ENCODE results near the gene ATP6V1B1. TPM values are rescaled to one million over a fixed set of nuclear protein-coding genes. Genes with fewer than 3 reads are reported as not detected.

The ATP6V1B1 gene
- polyA plus RNA-seq, 3 donors, result not detected

DNA sequence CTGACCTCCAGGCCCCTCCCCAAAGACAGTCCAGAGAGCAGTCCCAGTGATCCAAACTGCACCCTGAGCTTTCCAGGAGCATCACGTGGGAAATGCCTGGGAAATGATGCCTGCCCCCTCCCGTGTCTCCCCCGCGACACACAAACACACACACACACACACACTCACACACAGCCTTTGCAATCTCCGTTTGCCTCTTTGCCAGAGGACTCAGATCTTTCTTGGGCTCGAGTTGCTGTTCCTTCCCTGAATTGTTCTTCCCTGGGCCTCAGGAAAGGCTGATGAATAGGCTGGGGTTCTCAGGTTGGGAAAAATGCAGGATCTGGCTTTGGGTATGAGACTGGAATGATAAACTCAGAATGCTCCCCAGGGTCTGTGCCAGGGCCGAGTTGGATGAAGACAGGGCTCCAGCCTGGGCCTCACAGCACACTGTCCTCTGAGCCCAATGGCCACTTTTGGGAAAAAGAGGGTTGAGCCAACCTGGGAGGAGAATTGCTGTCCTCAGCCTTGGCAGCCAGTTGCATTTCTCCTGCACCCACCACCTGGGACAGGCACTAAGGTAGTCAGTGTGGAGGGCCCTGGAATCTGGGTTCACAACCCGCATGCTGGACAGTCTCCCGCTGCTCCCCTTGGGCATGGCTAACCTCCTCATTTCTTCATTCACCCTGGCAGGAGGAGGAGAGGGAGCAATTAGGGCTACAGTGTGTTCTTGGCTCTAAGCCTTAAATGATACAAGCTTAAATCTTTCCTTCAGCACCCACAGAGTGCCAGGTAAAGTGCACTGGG lies 43.9 kb upstream of the ATP6V1B1 start:
- H3K4me3 ChIP-seq (replicated peaks in 1 of 3; ENCODE audit: low read depth in 2 of 3, low read length in 3 of 3), result no peak overlapping the region
- no peaks in the 10 kb centered on the region for H3K36me3 ChIP-seq (replicated peaks in 1 of 2; ENCODE audit: control insufficient read depth in 1 of 2, insufficient read depth in 2 of 2, low read length in 2 of 2)
- peaks cover 85 to 100% of the 10 kb centered on the region in 2 donors for H3K27me3 ChIP-seq (ENCODE audit: control insufficient read depth in 2 of 2, insufficient read depth in 2 of 2, low read length in 2 of 2)
- no peak overlapping the region for H3K4me2 ChIP-seq (replicated peaks; ENCODE audit: extremely low read depth, low read length, poor library complexity, severe bottlenecking)
- H2AFZ ChIP-seq (ENCODE audit: insufficient read depth, low read depth, low read length, poor library complexity, severe bottlenecking), result no peak overlapping the region
- no peak overlapping the region for H3K27ac Mint-ChIP-seq
- peaks cover 97 to 99% (median 98%) of the 10 kb centered on the region in 3 donors for H3K27me3 Mint-ChIP-seq (ENCODE audit: low read depth in 3 of 3)
- no peak overlapping the region for H3K27ac ChIP-seq (ENCODE audit: low read depth in 1 of 2, low read length in 2 of 2)
- no peaks in the 10 kb centered on the region for H3K79me2 ChIP-seq (ENCODE audit: insufficient read depth, low read length)
- H3K4me1 Mint-ChIP-seq, result peaks cover 28% of the 10 kb centered on the region
- peaks cover 0 to 31% (median 10%) of the 10 kb centered on the region in 7 donors for H3K9me3 Mint-ChIP-seq
- 29% methylated on average over 6 of the region's 9 CpGs for WGBS (ENCODE audit: insufficient coverage)
- peak overlapping the region in 1 of 2 donors; percentile 92 for H3K4me3 Mint-ChIP-seq
- no peak for DNase-seq
- TF ChIP-seq, protein P1, sequence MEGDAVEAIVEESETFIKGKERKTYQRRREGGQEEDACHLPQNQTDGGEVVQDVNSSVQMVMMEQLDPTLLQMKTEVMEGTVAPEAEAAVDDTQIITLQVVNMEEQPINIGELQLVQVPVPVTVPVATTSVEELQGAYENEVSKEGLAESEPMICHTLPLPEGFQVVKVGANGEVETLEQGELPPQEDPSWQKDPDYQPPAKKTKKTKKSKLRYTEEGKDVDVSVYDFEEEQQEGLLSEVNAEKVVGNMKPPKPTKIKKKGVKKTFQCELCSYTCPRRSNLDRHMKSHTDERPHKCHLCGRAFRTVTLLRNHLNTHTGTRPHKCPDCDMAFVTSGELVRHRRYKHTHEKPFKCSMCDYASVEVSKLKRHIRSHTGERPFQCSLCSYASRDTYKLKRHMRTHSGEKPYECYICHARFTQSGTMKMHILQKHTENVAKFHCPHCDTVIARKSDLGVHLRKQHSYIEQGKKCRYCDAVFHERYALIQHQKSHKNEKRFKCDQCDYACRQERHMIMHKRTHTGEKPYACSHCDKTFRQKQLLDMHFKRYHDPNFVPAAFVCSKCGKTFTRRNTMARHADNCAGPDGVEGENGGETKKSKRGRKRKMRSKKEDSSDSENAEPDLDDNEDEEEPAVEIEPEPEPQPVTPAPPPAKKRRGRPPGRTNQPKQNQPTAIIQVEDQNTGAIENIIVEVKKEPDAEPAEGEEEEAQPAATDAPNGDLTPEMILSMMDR (IDR thresholded peaks at IDR 0.05), result no peak
- peaks cover 22 to 29% of the 10 kb centered on the region in 2 donors for H3K4me1 ChIP-seq (ENCODE audit: control insufficient read depth in 1 of 2, insufficient read depth in 2 of 2, low read length in 2 of 2)
- no peaks in the 10 kb centered on the region for H4K20me1 ChIP-seq (ENCODE audit: insufficient read depth, low read length)
- H3K9ac ChIP-seq (ENCODE audit: insufficient read depth, low read length, poor library complexity, severe bottlenecking), result no peak overlapping the region
- peaks cover 0 to 23% of the 10 kb centered on the region in 2 donors for H3K9me3 ChIP-seq (replicated peaks in 1 of 2; ENCODE audit: control insufficient read depth in 1 of 2, insufficient read depth in 1 of 2, low read length in 2 of 2)
- H3K36me3 Mint-ChIP-seq, result peaks cover 6 to 13% of the 10 kb centered on the region in 2 donors
- intact Hi-C loops (cut with micrococcal nuclease), result no loop called here

DNA sequence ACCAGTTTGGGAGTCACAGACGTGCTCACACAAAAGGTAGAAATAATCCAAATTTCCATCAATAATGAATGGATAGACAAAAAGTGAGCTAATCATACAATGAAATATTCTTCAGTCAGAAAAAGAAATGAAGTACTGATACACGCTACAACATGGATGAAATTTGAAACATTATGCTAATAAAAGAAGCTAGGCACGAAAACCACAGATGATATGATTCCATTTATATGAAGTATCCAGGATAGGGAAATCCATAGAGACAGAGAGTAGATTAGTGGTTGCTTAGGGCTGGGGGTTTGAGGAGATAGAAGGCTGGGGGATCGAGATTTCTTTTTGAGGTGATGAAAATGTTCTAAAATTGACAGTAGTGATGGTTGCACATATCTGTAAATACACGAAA lies 43.0 kb upstream of the ATP6V1B1 start:
- no peaks in the 10 kb centered on the region for H4K20me1 ChIP-seq (ENCODE audit: insufficient read depth, low read length)
- peaks cover 0 to 24% (median 6%) of the 10 kb centered on the region in 7 donors for H3K9me3 Mint-ChIP-seq
- H3K27me3 Mint-ChIP-seq (ENCODE audit: low read depth in 3 of 3), result peaks cover 97 to 99% (median 98%) of the 10 kb centered on the region in 3 donors
- H3K4me3 ChIP-seq (replicated peaks in 1 of 3; ENCODE audit: low read depth in 2 of 3, low read length in 3 of 3), result no peak overlapping the region
- peak overlapping the region in 1 of 2 donors; percentile 61 for H3K4me3 Mint-ChIP-seq
- H2AFZ ChIP-seq (ENCODE audit: insufficient read depth, low read depth, low read length, poor library complexity, severe bottlenecking), result no peak overlapping the region
- peaks cover 24% of the 10 kb centered on the region for H3K4me1 Mint-ChIP-seq
- no peak overlapping the region for H3K4me2 ChIP-seq (replicated peaks; ENCODE audit: extremely low read depth, low read length, poor library complexity, severe bottlenecking)
- intact Hi-C loops (cut with micrococcal nuclease), result no loop called here
- H3K27ac Mint-ChIP-seq, result no peak overlapping the region
- TF ChIP-seq, protein P1 (IDR thresholded peaks at IDR 0.05), result no peak
- peaks cover 15 to 19% of the 10 kb centered on the region in 2 donors for H3K4me1 ChIP-seq (ENCODE audit: control insufficient read depth in 1 of 2, insufficient read depth in 2 of 2, low read length in 2 of 2)
- no peak overlapping the region for H3K9ac ChIP-seq (ENCODE audit: insufficient read depth, low read length, poor library complexity, severe bottlenecking)
- peaks cover 82 to 100% of the 10 kb centered on the region in 2 donors for H3K27me3 ChIP-seq (ENCODE audit: control insufficient read depth in 2 of 2, insufficient read depth in 2 of 2, low read length in 2 of 2)
- peaks cover 0 to 22% of the 10 kb centered on the region in 2 donors for H3K9me3 ChIP-seq (replicated peaks in 1 of 2; ENCODE audit: control insufficient read depth in 1 of 2, insufficient read depth in 1 of 2, low read length in 2 of 2)
- no peaks in the 10 kb centered on the region for H3K79me2 ChIP-seq (ENCODE audit: insufficient read depth, low read length)
- H3K27ac ChIP-seq (ENCODE audit: low read depth in 1 of 2, low read length in 2 of 2), result no peak overlapping the region
- no peak for DNase-seq
- peaks cover 3 to 13% of the 10 kb centered on the region in 2 donors for H3K36me3 Mint-ChIP-seq
- no peaks in the 10 kb centered on the region for H3K36me3 ChIP-seq (replicated peaks in 1 of 2; ENCODE audit: control insufficient read depth in 1 of 2, insufficient read depth in 2 of 2, low read length in 2 of 2)
- no CpG with 5 or more reads among the region's 5 CpGs for WGBS (ENCODE audit: insufficient coverage)
